SH-SY5Y (cell line): ENCODE data around the gene KIF13A.

ENCODE experiments used
- GATA2 ChIP-seq: IDR thresholded peaks from 2 replicates; pipeline ENCODE4 v1.6.1; 2011; ENCODE audit warnings: mild to moderate bottlenecking, low read depth, low read length
- GATA3 ChIP-seq: IDR thresholded peaks from 2 replicates; pipeline ENCODE4 v1.6.1; 2011; ENCODE audit warnings: low read depth, mild to moderate bottlenecking, low read length, moderate library complexity

DNA sequence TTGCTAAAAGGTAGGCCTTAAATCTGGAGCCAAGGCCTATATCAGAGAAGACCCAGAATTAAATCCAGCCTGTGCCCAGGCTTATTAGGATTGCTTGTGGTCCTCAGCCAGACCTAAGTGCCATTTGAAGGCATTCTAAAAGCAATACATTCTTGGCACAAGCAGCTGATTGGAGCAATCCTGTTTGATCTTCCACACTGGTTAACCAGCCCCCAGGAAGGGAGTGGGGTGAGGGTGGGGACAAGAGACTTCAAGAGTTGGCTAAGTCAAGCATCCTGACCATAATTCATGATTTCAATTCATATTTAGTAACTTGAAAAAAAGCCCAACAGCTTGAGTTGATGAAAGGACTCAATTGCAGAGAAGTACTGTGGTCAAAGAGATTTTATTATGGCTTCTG is 128.9 kb downstream of the KIF13A start:
- no peak for TF ChIP-seq GATA3
- no peak for TF ChIP-seq GATA2
